Endodermal cell (in vitro differentiated cells): ENCODE measurements around the gene ANO6. TPM values are rescaled to one million over a fixed set of nuclear protein-coding genes. Genes with fewer than 3 reads are reported as not detected.

Experiments used
- DNase-seq: peaks from one replicate; pipeline ENCODE4 v3.0.0-alpha.2; 2017
- H3K27ac ChIP-seq: 2 replicates; pipeline ENCODE4 v1.5.1; 2013; ENCODE audit warnings: mild to moderate bottlenecking, low read depth, low read length, moderate library complexity
- H3K27me3 ChIP-seq: 2 replicates; pipeline ENCODE4 v1.6.1; 2013; ENCODE audit warnings: mild to moderate bottlenecking, low read length, moderate library complexity; ENCODE audit not compliant: insufficient read depth, control insufficient read depth, poor library complexity, severe bottlenecking
- H3K36me3 ChIP-seq: 2 replicates; pipeline ENCODE4 v1.7.0; 2013; ENCODE audit warnings: mild to moderate bottlenecking, low read length, moderate library complexity; ENCODE audit not compliant: control insufficient read depth, insufficient read depth
- H3K4me1 ChIP-seq: one replicate; pipeline ENCODE4 v1.7.0; 2013; ENCODE audit warnings: low read length; ENCODE audit not compliant: control insufficient read depth, insufficient read depth
- H3K4me3 ChIP-seq: 2 replicates; pipeline ENCODE4 v1.5.1; 2013; ENCODE audit warnings: mild to moderate bottlenecking, low read length, moderate library complexity
- H3K9ac ChIP-seq: 2 replicates; pipeline ENCODE4 v1.6.1; 2013; ENCODE audit warnings: mild to moderate bottlenecking, low read length, moderate library complexity; ENCODE audit not compliant: poor library complexity, severe bottlenecking; ENCODE audit errors: extremely low read depth
- H3K9me3 ChIP-seq: 2 replicates; pipeline ENCODE4 v1.6.1; 2013; ENCODE audit warnings: mild to moderate bottlenecking, low read length, moderate library complexity; ENCODE audit not compliant: control insufficient read depth
- H3K27ac Mint-ChIP-seq: 2 replicates; pipeline ENCODE4 v1.8.0; 2020; ENCODE audit warnings: mixed read lengths
- H3K27me3 Mint-ChIP-seq: 2 replicates; pipeline ENCODE4 v1.8.0; 2021; ENCODE audit warnings: mild to moderate bottlenecking, mixed read lengths; ENCODE audit not compliant: insufficient read depth
- H3K36me3 Mint-ChIP-seq: 2 replicates; pipeline ENCODE4 v1.8.0; 2020; ENCODE audit warnings: low read depth, mixed read lengths
- H3K4me1 Mint-ChIP-seq: 2 replicates; pipeline ENCODE4 v1.8.0; 2020; ENCODE audit warnings: mixed read lengths
- H3K4me3 Mint-ChIP-seq: 2 replicates; pipeline ENCODE4 v1.8.0; 2020; ENCODE audit warnings: mild to moderate bottlenecking, moderate library complexity, mixed read lengths
- H3K9me3 Mint-ChIP-seq: 2 replicates; pipeline ENCODE4 v1.8.0; 2020; ENCODE audit warnings: mild to moderate bottlenecking, mixed read lengths
- WGBS, 2 experiments: methylation state at CpG; one replicate each; pipeline versions ENCODE4 v1.1.5 to v1.1.7; 2013; ENCODE audit warnings: missing lambda C conversion rate in 2 of 2, mixed read lengths in 1 of 2; ENCODE audit not compliant: insufficient coverage in 1 of 2, insufficient read length in 1 of 2; 5-methylcytosine and 5-hydroxymethylcytosine counted together
- total RNA-seq, 2 donors: library from RNA; stranded (reverse); fragmentation: NEBNext Ultra II Directional in 1 of 2; extraction: Animal tissue kit (Norgen Biotek cat#: 25700) in 1 of 2; gene quantifications; 2 replicates in 1 of 2; 3 replicates in 1 of 2; pipeline ENCODE4 v1.2.1, GENCODE V29; 2021
- TF ChIP-seq, protein P1 (sequence below): fragments of 200-600 bp; sonication (generic); conservative IDR thresholded peaks from 2 replicates; pipeline ENCODE4 v1.5.0; 2021; ENCODE audit warnings: antibody characterized with exemption, mild to moderate bottlenecking

Gene ANO6
- total RNA-seq, 2 donors from 2014 or later, result 53.5 to 55.2 TPM

DNA sequence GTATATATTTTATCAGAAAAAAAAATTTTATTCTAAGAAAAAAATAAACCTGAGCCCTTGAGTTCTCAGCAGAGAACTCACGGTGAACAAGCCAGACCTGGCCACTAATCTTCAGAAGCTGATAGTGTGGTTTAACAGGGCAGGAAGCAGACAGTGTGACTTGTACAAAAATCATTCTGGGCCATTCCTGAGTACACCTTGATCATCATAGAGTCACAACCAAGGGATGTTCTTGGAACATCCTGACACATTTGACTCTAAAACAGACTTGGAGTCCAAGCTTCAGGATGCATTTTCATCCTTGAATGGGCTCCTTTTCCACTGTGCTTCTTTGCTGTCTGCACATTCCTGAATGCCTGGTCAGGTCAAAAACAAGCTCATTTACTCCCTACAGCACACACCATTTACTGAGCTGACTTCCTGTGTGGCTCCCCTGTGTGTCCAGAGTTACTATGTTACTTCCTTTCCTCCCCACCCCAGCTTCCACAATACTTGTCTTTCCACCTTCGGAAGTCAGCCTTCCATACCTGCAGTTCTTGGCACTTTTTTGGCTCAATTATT, 112.0 kb downstream of the ANO6 start:
- H3K27me3 Mint-ChIP-seq, result no peaks in the 10 kb centered on the region
- no peak overlapping the region for H3K4me3 ChIP-seq
- no peaks in the 10 kb centered on the region for H3K36me3 ChIP-seq
- H3K9me3 ChIP-seq, result no peaks in the 10 kb centered on the region
- WGBS, 2 experiments, result 88 to 92% methylated on average over 1 to 2 of the region's 2 CpGs
- H3K36me3 Mint-ChIP-seq, result peaks cover 4% of the 10 kb centered on the region
- no peaks in the 10 kb centered on the region for H3K9me3 Mint-ChIP-seq
- no peak for DNase-seq
- H3K4me1 Mint-ChIP-seq, result peaks cover 5% of the 10 kb centered on the region
- H3K27me3 ChIP-seq, result no peaks in the 10 kb centered on the region
- H3K9ac ChIP-seq, result no peak overlapping the region
- H3K4me3 Mint-ChIP-seq, result no peak overlapping the region
- peak overlapping the region; percentile 13 for H3K27ac Mint-ChIP-seq
- TF ChIP-seq, protein P1, sequence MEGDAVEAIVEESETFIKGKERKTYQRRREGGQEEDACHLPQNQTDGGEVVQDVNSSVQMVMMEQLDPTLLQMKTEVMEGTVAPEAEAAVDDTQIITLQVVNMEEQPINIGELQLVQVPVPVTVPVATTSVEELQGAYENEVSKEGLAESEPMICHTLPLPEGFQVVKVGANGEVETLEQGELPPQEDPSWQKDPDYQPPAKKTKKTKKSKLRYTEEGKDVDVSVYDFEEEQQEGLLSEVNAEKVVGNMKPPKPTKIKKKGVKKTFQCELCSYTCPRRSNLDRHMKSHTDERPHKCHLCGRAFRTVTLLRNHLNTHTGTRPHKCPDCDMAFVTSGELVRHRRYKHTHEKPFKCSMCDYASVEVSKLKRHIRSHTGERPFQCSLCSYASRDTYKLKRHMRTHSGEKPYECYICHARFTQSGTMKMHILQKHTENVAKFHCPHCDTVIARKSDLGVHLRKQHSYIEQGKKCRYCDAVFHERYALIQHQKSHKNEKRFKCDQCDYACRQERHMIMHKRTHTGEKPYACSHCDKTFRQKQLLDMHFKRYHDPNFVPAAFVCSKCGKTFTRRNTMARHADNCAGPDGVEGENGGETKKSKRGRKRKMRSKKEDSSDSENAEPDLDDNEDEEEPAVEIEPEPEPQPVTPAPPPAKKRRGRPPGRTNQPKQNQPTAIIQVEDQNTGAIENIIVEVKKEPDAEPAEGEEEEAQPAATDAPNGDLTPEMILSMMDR, result no peak
- H3K27ac ChIP-seq, result no peak overlapping the region
- no peaks in the 10 kb centered on the region for H3K4me1 ChIP-seq

DNA sequence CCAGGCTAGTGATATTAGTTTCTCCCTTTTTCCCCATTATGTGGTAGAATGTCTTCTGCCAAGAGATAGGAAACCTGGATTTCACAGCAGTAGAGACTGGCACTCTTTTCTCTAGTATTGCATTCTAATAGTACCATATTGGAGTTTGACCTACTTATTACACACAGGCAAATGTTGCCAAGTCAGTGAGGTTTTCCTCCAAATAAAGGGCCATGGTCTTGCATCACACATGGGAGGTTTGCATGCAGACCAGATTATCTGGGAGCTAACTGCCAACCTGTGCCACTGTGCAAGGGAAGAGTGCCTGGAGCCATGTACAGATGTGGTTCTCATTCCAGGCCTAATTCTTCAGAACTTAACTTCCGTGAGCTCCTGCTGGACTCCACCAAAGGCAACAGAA, 113.3 kb downstream of the ANO6 start:
- no peak for DNase-seq
- Histone ChIP-seq H3K9me3 (no peaks in the 10 kb centered on the region), H3K36me3 (no peaks in the 10 kb centered on the region), H3K9ac (no peak overlapping the region), H3K4me1 (no peaks in the 10 kb centered on the region), H3K27ac (no peak overlapping the region), H3K27me3 (no peaks in the 10 kb centered on the region), H3K4me3 (no peak overlapping the region)
- H3K27me3 Mint-ChIP-seq, result no peaks in the 10 kb centered on the region
- no peak overlapping the region for H3K27ac Mint-ChIP-seq
- WGBS, 2 experiments, result 67 to 92% methylated on average over 1 of the region's 1 CpG
- H3K4me3 Mint-ChIP-seq, result no peak overlapping the region
- H3K36me3 Mint-ChIP-seq, result peaks cover 4% of the 10 kb centered on the region
- peaks cover 5% of the 10 kb centered on the region for H3K4me1 Mint-ChIP-seq
- H3K9me3 Mint-ChIP-seq, result no peaks in the 10 kb centered on the region
- TF ChIP-seq, protein P1, result no peak

- no peak overlapping the region for H3K27ac Mint-ChIP-seq
- peaks cover 5% of the 10 kb centered on the region for H3K4me1 Mint-ChIP-seq
- no peak overlapping the region for H3K9ac ChIP-seq
- no peaks in the 10 kb centered on the region for H3K9me3 ChIP-seq
- no peaks in the 10 kb centered on the region for H3K4me1 ChIP-seq
- 89 to 96% methylated on average over 1 of the region's 1 CpG for WGBS, 2 experiments
- H3K27me3 ChIP-seq, result no peaks in the 10 kb centered on the region
- H3K9me3 Mint-ChIP-seq, result no peaks in the 10 kb centered on the region
- H3K27me3 Mint-ChIP-seq, result no peaks in the 10 kb centered on the region
- no peak overlapping the region for H3K4me3 Mint-ChIP-seq
- peaks cover 4% of the 10 kb centered on the region for H3K36me3 Mint-ChIP-seq
- no peaks in the 10 kb centered on the region for H3K36me3 ChIP-seq
- TF ChIP-seq, protein P1, result no peak
- DNase-seq, result no peak
- no peak overlapping the region for H3K4me3 ChIP-seq
- no peak overlapping the region for H3K27ac ChIP-seq
Measured at GRCh38 chr12:45329702-45330101, 113.8 kb downstream of the ANO6 start.
